HL-60 (cell line): Measurements from ENCODE around the gene IFT20.

Source experiments
- DNase-seq, 2 experiments: peaks; one replicate each; pipeline ENCODE4 v3.0.0-alpha.2; 2010 to 2020; ENCODE audit warnings: low read depth in 1 of 2, low spot score in 1 of 2
- H3K27ac ChIP-seq: fragments of 250-450 bp; sonication (Bioruptor Pico); replicated peaks from 2 replicates; pipeline ENCODE4 v1.5.1; 2020; ENCODE audit warnings: mild to moderate bottlenecking, moderate library complexity
- H3K27me3 ChIP-seq: fragments of 250-450 bp; sonication (Bioruptor Pico); 2 replicates; pipeline ENCODE4 v1.5.1; 2021; ENCODE audit warnings: mild to moderate bottlenecking, moderate library complexity; ENCODE audit not compliant: insufficient read depth, poor library complexity, severe bottlenecking
- H3K4me3 ChIP-seq: replicated peaks from 2 replicates; pipeline ENCODE4 v1.5.1; 2011; ENCODE audit warnings: mild to moderate bottlenecking, control low read depth, low read length; ENCODE audit not compliant: insufficient read depth
- GABPA ChIP-seq: IDR thresholded peaks from 2 replicates; pipeline ENCODE4 v1.6.1; 2012; ENCODE audit warnings: low read depth
- POLR2AphosphoS5 ChIP-seq: IDR thresholded peaks from 2 replicates; pipeline ENCODE4 v1.6.1; 2012; ENCODE audit warnings: low read depth
- SPI1 ChIP-seq: IDR thresholded peaks from 2 replicates; pipeline ENCODE4 v1.6.1; 2012; ENCODE audit warnings: low read depth, mild to moderate bottlenecking, borderline replicate concordance
- long read RNA-seq: library from polyadenylated mRNA; unstranded; transcript quantifications from one replicate; pipeline ENCODE4 v2.0.0, GENCODE V29; 2020
- TF ChIP-seq, protein P1 (sequence below): IDR thresholded peaks from 2 replicates; pipeline ENCODE4 v1.6.1; 2012; ENCODE audit warnings: low read depth; ENCODE audit not compliant: insufficient replicate concordance
- TF ChIP-seq, protein P2 (sequence below): IDR thresholded peaks from one replicate; pipeline ENCODE4 v1.5.1; 2011; ENCODE audit warnings: low read length, control low read depth, inconsistent platforms; ENCODE audit not compliant: insufficient read depth

IFT20 gene, protein sequence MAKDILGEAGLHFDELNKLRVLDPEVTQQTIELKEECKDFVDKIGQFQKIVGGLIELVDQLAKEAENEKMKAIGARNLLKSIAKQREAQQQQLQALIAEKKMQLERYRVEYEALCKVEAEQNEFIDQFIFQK
- long read RNA-seq, transcript IFT20-214 (6 exons, 1,071 nt): minor isoform, 12 of 73 reads
- long read RNA-seq, transcript IFT20-210 (2 exons, 752 nt): minor isoform, 8 of 73 reads
- long read RNA-seq, transcript IFT20-212 (3 exons, 1,104 nt): minor isoform, 5 of 73 reads
- long read RNA-seq, transcript IFT20-203 (5 exons, 825 nt): major isoform, 32 of 73 reads
- long read RNA-seq, partial matches to known transcripts: 3 of 73 reads
- long read RNA-seq, other reads (novel, unspliced or antisense): 3 of 73 reads

DNA sequence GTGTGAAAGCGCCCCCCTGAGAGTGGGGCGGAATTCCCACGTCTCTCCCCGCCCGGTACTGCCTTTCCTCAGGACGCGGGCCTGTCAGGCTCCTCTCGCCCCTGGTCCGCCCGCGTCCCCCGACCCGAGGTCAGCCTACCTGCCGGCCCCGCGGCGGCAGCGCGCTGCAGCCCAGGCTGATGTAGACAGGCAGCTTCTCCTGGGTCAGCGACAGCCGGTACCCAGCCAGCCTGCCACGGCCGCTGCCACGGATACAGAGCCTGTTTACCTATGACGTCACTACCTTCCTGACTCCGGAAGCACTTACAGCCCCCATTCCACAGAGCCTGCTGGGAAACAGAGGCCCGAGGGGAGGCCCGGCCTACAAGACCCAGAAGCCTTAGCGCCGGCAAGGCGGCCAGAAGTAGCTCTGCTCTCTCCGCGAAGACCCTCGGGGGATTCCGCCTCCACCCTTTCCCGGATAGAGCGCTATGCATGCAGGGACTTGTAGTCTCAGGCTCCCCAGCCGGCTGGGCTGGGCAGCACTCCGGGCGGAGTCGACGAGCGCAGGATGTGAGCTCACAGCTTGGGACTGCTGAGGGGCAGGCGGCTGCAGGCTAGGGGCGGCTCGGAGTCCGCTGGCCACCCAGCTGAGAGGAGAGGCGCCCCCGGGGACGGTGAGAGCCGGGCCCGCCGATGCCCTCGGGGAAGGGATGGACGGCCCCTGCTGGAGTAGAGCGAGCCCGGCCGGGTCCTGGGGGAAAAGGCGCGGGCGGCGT lies at the start of gene IFT20, which contains the start of gene TNFAIP1:
Gene IFT20, minus strand, starts transcription at position 272 of the 758 bp plus-strand sequence. CDS start 3,487 bp downstream, outside the sequence.
Gene TNFAIP1, plus strand, starts transcription at position 561 of the 758 bp plus-strand sequence. CDS start 3,761 bp downstream, outside the sequence.
- Histone ChIP-seq H3K27ac (peak within 1 kb of the TSS; percentile 69), H3K27me3 (no peaks in the 10 kb centered on the region), H3K4me3 (peak within 1 kb of the TSS; percentile 97)
- DNase-seq: peak; percentile 98 to 99
- TF ChIP-seq, protein P1, sequence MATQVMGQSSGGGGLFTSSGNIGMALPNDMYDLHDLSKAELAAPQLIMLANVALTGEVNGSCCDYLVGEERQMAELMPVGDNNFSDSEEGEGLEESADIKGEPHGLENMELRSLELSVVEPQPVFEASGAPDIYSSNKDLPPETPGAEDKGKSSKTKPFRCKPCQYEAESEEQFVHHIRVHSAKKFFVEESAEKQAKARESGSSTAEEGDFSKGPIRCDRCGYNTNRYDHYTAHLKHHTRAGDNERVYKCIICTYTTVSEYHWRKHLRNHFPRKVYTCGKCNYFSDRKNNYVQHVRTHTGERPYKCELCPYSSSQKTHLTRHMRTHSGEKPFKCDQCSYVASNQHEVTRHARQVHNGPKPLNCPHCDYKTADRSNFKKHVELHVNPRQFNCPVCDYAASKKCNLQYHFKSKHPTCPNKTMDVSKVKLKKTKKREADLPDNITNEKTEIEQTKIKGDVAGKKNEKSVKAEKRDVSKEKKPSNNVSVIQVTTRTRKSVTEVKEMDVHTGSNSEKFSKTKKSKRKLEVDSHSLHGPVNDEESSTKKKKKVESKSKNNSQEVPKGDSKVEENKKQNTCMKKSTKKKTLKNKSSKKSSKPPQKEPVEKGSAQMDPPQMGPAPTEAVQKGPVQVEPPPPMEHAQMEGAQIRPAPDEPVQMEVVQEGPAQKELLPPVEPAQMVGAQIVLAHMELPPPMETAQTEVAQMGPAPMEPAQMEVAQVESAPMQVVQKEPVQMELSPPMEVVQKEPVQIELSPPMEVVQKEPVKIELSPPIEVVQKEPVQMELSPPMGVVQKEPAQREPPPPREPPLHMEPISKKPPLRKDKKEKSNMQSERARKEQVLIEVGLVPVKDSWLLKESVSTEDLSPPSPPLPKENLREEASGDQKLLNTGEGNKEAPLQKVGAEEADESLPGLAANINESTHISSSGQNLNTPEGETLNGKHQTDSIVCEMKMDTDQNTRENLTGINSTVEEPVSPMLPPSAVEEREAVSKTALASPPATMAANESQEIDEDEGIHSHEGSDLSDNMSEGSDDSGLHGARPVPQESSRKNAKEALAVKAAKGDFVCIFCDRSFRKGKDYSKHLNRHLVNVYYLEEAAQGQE: no peak
- TF ChIP-seq SPI1: no peak
- peak; percentile 98 for TF ChIP-seq GABPA
- TF ChIP-seq POLR2AphosphoS5: no peak
- TF ChIP-seq, protein P2, sequence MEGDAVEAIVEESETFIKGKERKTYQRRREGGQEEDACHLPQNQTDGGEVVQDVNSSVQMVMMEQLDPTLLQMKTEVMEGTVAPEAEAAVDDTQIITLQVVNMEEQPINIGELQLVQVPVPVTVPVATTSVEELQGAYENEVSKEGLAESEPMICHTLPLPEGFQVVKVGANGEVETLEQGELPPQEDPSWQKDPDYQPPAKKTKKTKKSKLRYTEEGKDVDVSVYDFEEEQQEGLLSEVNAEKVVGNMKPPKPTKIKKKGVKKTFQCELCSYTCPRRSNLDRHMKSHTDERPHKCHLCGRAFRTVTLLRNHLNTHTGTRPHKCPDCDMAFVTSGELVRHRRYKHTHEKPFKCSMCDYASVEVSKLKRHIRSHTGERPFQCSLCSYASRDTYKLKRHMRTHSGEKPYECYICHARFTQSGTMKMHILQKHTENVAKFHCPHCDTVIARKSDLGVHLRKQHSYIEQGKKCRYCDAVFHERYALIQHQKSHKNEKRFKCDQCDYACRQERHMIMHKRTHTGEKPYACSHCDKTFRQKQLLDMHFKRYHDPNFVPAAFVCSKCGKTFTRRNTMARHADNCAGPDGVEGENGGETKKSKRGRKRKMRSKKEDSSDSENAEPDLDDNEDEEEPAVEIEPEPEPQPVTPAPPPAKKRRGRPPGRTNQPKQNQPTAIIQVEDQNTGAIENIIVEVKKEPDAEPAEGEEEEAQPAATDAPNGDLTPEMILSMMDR: no peak

DNA sequence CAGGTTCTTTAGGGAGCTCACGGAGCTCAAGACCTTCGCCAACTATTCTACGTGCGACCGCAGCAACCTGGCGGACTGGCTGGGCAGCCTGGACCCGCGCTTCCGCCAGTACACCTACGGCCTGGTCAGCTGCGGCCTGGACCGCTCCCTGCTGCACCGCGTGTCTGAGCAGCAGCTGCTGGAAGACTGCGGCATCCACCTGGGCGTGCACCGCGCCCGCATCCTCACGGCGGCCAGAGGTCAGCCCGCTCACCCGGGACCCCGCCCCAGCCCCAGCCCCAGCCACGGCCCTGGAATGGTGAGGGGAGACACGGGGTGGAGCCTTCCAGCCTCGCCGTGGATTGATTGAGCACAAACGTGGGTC lies 49.7 kb upstream of the IFT20 start:
- Histone ChIP-seq H3K27me3 (peaks cover 20% of the 10 kb centered on the region), H3K27ac (no peak overlapping the region), H3K4me3 (no peak overlapping the region)
- no peak for DNase-seq
- TF ChIP-seq POLR2AphosphoS5 (no peak), GABPA (no peak), SPI1 (no peak)
- TF ChIP-seq, protein P2: no peak
- TF ChIP-seq, protein P1: no peak

DNA sequence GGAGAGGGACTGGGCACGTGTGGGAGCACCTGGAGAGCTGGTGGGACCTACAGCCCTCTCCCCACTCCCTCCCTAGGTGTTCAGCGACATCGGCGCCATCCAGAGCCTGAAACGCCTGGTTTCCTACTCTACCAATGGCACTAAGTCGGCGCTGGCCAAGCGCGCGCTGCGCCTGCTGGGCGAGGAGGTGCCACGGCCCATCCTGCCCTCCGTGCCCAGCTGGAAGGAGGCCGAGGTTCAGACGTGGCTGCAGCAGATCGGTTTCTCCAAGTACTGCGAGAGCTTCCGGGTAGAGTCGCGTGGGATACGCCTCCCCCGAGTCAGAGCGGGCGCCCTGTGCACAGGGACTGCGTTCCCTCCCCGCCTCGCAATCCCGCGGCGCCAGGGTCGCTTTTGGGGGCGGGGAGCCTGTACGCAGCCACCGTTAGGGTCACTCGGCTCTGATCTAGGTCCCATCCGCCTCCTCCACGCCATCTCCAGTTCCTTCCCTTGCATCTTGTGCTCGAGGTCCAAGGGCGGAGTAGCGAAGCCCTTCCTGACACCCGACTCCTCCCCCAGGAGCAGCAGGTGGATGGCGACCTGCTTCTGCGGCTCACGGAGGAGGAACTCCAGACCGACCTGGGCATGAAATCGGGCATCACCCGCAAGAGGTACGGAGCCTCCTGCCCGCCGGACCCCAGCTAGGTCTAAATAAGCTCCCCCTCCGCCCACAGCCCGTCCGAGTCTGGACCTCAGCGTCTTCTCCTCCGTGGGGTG lies 49.2 kb upstream of the IFT20 start:
- Histone ChIP-seq H3K27me3 (peaks cover 20% of the 10 kb centered on the region), H3K4me3 (peak overlapping the region; percentile 12), H3K27ac (no peak overlapping the region)
- DNase-seq: peak in 1 of 2 experiments; percentile 36
- TF ChIP-seq POLR2AphosphoS5 (no peak; the same call in 1 of the 2 replicates), SPI1 (no peak), GABPA (no peak)
- TF ChIP-seq, protein P2: no peak
- TF ChIP-seq, protein P1: no peak
